ENCODE measurements around the gene OGA.

DNA sequence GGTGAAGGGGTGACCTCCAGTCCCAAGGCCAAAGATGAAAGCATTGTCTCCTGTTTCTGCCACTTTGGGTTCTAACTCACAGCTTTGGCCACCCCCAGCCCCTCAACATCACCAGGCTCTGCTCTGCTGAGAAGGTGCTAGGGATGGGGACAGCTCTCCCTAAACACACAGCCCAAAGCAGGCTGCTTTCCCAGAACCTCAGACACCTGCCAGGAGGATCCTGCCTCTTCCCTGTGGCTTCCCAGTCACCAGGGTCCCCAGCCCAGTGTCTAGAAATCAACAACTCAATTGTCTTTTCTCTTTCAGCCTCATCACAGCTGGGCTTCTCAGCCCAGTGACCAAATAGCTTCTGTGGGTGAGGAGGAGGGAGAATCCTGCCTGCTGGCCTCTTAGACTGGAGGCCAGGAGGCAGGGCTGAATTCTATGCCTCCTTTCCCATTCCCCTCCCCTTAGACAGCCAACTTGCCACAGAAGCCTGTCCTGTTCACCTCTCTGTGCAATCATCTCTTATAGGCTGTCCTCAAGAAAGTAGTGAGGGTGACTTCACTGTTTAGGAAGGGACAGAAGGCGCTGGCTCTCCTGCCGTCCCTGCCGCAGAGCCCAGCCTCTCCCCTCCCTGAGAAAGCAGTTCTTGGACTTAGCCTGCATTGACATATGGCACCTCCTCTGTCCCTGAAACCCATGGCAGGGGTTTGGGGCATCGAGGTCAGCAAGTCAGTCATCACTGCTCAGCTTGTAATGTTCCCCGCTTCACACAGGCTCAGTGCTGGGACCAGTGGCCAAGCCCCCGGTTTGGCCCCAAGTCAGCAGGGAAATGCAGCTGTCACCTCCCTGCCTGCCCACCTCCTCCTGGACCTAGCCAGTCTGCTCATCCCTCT lies 46.0 kb downstream of the OGA start:
- TF ChIP-seq, protein P1, sequence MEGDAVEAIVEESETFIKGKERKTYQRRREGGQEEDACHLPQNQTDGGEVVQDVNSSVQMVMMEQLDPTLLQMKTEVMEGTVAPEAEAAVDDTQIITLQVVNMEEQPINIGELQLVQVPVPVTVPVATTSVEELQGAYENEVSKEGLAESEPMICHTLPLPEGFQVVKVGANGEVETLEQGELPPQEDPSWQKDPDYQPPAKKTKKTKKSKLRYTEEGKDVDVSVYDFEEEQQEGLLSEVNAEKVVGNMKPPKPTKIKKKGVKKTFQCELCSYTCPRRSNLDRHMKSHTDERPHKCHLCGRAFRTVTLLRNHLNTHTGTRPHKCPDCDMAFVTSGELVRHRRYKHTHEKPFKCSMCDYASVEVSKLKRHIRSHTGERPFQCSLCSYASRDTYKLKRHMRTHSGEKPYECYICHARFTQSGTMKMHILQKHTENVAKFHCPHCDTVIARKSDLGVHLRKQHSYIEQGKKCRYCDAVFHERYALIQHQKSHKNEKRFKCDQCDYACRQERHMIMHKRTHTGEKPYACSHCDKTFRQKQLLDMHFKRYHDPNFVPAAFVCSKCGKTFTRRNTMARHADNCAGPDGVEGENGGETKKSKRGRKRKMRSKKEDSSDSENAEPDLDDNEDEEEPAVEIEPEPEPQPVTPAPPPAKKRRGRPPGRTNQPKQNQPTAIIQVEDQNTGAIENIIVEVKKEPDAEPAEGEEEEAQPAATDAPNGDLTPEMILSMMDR (IDR thresholded peaks at IDR 0.05; ENCODE audit: borderline replicate concordance, extremely low read depth, low read length, poor library complexity, severe bottlenecking), result no peak
- no peak for TF ChIP-seq EZH2 (IDR thresholded peaks at IDR 0.05; ENCODE audit: borderline replicate concordance, low read depth, low read length, severe bottlenecking)

Measured in DND-41 (cell line).